ENCODE measurements around the gene INO80C. TPM values are rescaled to one million over a fixed set of nuclear protein-coding genes. Genes with fewer than 3 reads are reported as not detected.

Gene INO80C
- total RNA-seq, 2 donors from 2014 or later: 20.9 to 21.3 TPM

DNA sequence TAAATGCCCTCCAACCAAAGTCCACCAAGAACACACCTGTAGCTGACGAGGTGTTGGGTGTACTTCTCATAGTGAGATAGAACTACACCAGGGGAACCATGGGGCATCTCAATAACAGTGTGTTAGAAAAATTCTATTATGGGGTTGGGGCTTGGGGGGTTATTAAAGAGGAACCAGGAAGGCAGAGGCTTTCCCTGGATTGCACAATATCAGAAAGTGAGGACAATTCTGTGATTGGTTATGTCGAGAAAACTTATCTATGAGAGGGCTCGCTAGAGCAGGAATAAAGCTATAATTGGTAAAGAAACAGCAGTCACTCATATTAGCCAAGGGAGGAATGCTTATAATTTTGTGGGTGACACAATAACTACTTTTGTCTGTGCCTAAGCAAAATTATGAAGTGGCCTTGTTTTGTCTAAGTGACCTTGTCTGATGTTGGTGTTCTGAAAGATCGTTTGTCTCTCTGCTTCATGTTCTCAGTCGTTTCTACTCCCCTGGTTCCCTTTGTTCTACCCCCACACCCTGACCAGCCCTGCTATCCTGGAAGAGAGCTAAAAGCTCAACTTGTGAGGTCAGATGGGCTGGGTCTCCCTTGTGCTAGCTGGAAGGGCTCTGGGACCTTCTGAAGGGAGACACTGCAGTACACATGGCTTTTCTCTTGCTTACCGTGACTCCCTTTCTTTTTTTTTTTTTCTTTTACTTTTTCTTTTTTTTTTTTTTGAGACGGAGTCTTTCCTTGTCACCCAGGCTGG, 21.6 kb upstream of the INO80C start:
- ATAC-seq (no peak), DNase-seq (no peak)
- Mint-ChIP-seq H3K27ac (no peak overlapping the region), H3K4me3 (no peak overlapping the region), H3K27me3 (peaks cover 18% of the 10 kb centered on the region), H3K4me1 (peaks cover 3% of the 10 kb centered on the region), H3K36me3 (ENCODE audit: low read depth) (no peaks in the 10 kb centered on the region)
- no peaks in the 10 kb centered on the region for H3K9me3 ChIP-seq (ENCODE audit: control insufficient read depth, low read length, poor library complexity, severe bottlenecking)

DNA sequence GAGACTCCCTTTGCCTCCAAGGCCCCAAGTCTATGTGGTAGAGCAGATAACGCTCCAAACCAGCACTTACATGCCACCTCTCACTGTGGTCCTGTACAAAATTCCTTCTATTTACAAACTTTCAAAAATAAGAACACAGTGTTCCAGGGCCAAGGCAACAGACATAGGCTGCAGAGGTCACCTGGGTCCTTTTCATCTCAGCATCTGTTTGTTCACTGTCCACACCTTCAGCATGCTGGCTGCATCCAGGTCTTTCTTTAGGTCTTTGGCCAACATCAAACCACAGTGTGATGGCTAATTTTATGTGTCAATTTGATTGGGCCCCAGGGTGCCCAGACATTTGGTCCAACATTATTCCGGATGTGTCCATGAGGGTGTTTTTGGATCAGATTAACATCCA, 20.0 kb upstream of the INO80C start:
- Mint-ChIP-seq H3K27ac (no peak overlapping the region), H3K36me3 (ENCODE audit: low read depth) (no peaks in the 10 kb centered on the region), H3K4me3 (no peak overlapping the region), H3K27me3 (peaks cover 11% of the 10 kb centered on the region), H3K4me1 (peaks cover 3% of the 10 kb centered on the region)
- no peak for ATAC-seq
- no peak for DNase-seq
- H3K9me3 ChIP-seq (ENCODE audit: control insufficient read depth, low read length, poor library complexity, severe bottlenecking): no peaks in the 10 kb centered on the region

DNA sequence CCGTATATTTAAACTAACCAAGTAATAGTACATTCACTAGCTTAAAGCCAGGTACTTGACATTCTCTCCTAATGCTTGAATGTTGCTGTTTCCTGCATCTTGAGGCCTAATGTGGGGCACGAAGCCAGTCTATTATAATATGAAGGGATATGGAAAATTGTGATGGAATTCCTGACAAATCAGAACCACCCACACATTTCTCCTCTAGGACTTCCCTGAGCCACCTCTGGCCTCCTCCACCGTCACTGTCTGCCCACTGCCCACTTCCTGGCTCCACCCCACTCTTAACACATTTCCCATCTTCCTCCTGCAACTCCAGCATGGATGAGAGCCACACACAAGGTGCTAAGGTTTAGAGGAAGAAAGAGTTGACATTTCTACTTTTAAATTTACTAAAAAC, 19.0 kb upstream of the INO80C start:
- Mint-ChIP-seq H3K4me1 (peaks cover 3% of the 10 kb centered on the region), H3K27ac (no peak overlapping the region), H3K36me3 (ENCODE audit: low read depth) (no peaks in the 10 kb centered on the region), H3K4me3 (no peak overlapping the region), H3K27me3 (peaks cover 12% of the 10 kb centered on the region)
- DNase-seq (no peak), ATAC-seq (no peak)
- no peaks in the 10 kb centered on the region for H3K9me3 ChIP-seq (ENCODE audit: control insufficient read depth, low read length, poor library complexity, severe bottlenecking)

DNA sequence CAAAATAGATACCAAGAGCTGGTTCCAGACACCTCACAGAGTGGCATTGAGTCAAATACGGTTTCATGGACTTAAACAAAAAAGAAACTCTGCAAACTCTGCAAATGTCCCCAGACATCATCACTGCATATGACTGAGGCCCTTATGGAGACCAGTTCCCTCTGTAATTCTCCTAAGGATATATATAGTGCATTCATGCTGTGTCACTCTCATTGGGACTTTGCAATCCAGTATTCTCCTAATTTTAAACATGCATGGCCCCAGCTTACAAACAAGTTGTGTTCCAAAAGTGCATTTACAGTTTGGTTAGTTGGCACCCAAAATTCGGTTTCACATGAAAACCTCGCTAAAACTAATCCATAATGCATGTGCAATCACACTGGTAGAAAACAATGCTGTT, 18.6 kb upstream of the INO80C start:
- ATAC-seq (no peak), DNase-seq (no peak)
- H3K27me3 Mint-ChIP-seq: peaks cover 17% of the 10 kb centered on the region

DNA sequence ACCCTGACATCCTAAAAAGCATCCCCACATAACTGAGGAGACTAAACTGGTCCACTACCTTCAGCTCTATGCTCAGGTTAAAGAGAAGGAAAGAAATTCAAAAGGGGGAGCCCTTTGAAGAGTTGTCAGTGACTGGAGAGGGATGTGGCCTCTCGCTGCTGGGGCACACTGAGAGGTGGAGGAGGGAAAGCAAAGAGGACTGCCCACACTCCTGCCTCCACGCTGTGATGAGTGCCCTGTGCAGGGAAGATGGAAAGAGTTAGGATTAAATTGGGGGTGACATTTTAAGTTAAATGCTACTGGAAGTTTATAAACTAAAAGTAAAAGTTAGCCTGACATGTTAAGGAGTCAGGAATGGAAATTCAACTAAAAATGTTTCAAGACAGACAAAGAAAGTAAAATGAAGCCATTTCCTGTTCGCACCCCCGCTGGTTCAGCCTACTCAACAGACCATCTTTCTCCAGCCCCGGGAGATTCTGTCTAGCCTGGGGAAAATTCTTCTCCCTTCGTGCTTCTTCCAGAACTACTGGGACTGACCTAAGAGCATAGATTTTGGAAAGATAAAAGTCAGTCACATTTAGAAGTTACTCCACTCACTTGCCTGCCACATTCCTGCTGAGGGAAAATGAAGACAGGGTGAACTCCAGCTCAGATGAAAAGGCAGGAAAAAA, 17.8 kb upstream of the INO80C start:
- no peaks in the 10 kb centered on the region for H3K9me3 ChIP-seq (ENCODE audit: control insufficient read depth, low read length, poor library complexity, severe bottlenecking)
- Mint-ChIP-seq H3K4me1 (peaks cover 3% of the 10 kb centered on the region), H3K27ac (no peak overlapping the region), H3K36me3 (ENCODE audit: low read depth) (no peaks in the 10 kb centered on the region), H3K27me3 (peaks cover 18% of the 10 kb centered on the region), H3K4me3 (no peak overlapping the region)
- DNase-seq (no peak), ATAC-seq (no peak)

More for the DNA sequence above, 18.6 kb upstream of the INO80C start:
- no peaks in the 10 kb centered on the region for H3K36me3 Mint-ChIP-seq (ENCODE audit: low read depth)
- peaks cover 3% of the 10 kb centered on the region for H3K4me1 Mint-ChIP-seq
- H3K9me3 ChIP-seq (ENCODE audit: control insufficient read depth, low read length, poor library complexity, severe bottlenecking): no peaks in the 10 kb centered on the region
- H3K4me3 Mint-ChIP-seq: no peak overlapping the region
- H3K27ac Mint-ChIP-seq: no peak overlapping the region

DNA sequence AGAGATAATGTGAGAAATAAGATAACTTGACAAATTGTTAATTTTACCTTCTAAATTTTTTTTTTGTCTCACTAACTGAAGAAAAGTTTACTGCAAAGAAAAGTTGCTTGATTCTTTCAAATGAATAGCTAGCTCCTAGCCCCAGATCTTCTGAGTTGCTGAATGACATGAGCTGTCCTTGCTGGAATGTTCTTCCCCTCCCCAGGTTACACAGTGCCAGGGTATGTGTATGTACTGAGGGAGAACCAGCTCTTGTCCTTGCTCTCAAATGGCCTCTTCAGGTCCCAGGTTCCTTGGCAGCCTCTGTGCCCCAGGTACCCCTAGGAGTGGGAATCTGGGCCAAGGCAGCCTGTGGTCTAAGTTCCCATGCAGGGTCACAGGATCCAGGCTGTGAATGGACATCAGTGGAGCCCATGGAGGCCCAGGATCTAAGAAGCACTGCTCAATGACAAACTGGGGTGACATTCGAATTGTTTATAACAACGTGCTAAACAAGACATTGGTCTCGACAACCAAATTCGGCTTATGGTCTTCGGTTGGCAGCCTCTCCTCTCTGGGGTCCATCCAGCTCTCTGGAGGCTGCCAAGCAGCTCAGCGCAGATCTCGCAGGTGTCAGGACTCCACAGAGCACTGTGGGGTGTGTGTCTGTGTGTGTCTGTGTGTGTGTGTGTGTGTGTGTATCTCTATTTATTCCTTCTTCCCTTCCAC, 17.1 kb upstream of the INO80C start:
- H3K9me3 ChIP-seq (ENCODE audit: control insufficient read depth, low read length, poor library complexity, severe bottlenecking): no peaks in the 10 kb centered on the region
- H3K27me3 Mint-ChIP-seq: peaks cover 24% of the 10 kb centered on the region
- H3K27ac Mint-ChIP-seq: no peak overlapping the region
- H3K4me1 Mint-ChIP-seq: peaks cover 3% of the 10 kb centered on the region
- H3K4me3 Mint-ChIP-seq: no peak overlapping the region
- no peaks in the 10 kb centered on the region for H3K36me3 Mint-ChIP-seq (ENCODE audit: low read depth)
- ATAC-seq (no peak), DNase-seq (no peak)

DNA sequence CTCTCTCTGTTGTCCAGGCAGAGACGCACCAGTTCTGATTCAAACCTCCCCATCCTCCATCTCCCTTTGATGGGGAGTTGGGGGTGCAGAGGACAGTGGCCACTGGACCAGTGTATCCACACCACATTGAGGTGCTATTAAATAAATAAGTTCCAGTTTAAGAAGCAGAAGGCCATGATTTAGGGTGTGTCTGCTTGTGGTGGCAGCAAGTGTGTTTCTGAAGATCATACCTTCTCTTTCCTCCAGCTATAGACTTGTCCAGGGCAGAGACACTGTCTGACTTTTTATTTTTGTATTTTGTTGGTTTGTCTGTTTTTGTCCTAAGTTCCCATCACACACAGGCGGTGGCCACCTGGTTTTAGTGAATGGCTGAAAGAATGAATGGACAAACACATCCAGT, 16.5 kb upstream of the INO80C start:
- Mint-ChIP-seq H3K4me1 (peaks cover 3% of the 10 kb centered on the region), H3K4me3 (no peak overlapping the region), H3K27me3 (peaks cover 25% of the 10 kb centered on the region), H3K36me3 (ENCODE audit: low read depth) (no peaks in the 10 kb centered on the region), H3K27ac (no peak overlapping the region)
- ATAC-seq (no peak), DNase-seq (no peak)
- H3K9me3 ChIP-seq (ENCODE audit: control insufficient read depth, low read length, poor library complexity, severe bottlenecking): no peaks in the 10 kb centered on the region

DNA sequence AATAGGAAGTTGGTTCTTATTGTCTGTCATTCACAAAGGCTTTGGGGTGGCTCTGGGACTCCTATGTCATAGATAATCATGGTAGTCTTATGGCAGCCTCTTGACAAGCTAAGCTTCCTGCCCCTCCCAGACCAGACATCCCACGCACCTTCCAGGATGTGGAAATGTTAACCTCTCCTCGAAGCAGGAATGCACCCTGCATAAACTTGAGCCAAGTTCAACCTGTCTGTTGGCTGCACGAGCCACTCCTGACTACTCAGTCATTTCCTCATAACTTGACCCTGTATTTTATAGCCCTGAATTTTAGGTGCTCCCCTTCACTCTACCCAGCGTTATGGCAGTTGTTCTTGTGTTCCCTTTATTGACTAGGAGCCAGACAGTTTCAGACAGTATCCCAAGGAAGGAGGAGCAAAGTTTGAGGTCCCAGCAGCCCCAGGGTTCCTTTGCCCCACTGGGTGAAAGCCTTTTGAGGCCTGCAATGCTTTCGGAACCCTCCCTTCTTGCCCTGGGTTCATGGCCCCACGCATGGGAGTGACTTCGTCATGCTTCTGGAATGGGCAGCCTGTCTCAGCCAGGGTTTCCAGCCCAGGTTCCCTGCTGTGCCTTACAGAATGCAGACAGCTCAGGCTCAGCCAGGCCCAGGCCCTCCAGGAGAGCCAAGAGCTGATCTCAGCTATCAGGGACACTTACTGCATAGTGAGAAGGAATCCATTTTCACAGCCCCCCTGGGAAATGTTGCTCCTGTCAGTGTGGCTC, 15.6 kb upstream of the INO80C start:
- H3K4me1 Mint-ChIP-seq: peaks cover 3% of the 10 kb centered on the region
- H3K27me3 Mint-ChIP-seq: peaks cover 25% of the 10 kb centered on the region
- DNase-seq (no peak), ATAC-seq (no peak)
- no peaks in the 10 kb centered on the region for H3K36me3 Mint-ChIP-seq (ENCODE audit: low read depth)
- no peaks in the 10 kb centered on the region for H3K9me3 ChIP-seq (ENCODE audit: control insufficient read depth, low read length, poor library complexity, severe bottlenecking)
- H3K27ac Mint-ChIP-seq: no peak overlapping the region
- H3K4me3 Mint-ChIP-seq: no peak overlapping the region

DNA sequence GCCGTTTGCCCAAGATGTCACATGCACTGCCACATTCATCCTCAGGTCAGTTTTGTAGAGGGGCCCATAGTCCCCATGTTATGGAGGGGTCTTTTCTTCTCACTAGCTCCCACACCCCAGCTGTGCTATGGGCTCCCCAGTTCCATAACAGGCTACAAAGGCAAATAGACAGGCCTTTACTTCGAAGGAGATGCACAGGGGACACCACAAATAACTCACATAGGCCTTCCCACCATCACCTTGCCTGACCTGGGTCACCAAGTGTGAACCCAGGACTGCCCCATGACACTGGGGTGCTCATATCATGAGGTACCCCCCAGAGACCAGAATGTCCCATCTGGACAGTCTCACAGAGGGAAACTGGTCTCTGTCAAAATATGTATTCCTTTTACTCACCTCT, 15.0 kb upstream of the INO80C start:
- no peak for ATAC-seq
- H3K4me1 Mint-ChIP-seq: peaks cover 3% of the 10 kb centered on the region
- H3K9me3 ChIP-seq (ENCODE audit: control insufficient read depth, low read length, poor library complexity, severe bottlenecking): no peaks in the 10 kb centered on the region
- H3K36me3 Mint-ChIP-seq (ENCODE audit: low read depth): no peaks in the 10 kb centered on the region
- no peak overlapping the region for H3K4me3 Mint-ChIP-seq
- peaks cover 25% of the 10 kb centered on the region for H3K27me3 Mint-ChIP-seq
- DNase-seq: no peak
- H3K27ac Mint-ChIP-seq: no peak overlapping the region

DNA sequence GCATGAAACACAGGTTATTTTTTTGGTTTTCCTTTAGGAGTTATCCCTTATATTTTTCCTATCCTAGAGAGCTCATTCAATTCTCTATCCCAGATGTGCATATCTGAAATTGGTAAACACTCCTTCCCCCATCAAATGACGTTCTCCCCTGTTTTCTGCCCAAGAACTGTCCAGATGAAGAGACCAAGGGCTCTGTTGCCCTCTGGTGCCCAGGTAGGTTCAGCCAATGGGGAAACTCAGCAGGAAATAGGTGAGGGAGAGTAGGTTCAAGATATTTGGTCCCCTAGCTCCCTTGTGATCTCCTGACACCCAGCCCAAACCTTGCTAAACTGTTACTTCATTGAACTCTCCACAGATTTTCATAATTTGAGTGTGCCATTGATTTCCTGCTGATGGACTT, 14.1 kb upstream of the INO80C start:
- no peak overlapping the region for H3K27ac Mint-ChIP-seq

DNA sequence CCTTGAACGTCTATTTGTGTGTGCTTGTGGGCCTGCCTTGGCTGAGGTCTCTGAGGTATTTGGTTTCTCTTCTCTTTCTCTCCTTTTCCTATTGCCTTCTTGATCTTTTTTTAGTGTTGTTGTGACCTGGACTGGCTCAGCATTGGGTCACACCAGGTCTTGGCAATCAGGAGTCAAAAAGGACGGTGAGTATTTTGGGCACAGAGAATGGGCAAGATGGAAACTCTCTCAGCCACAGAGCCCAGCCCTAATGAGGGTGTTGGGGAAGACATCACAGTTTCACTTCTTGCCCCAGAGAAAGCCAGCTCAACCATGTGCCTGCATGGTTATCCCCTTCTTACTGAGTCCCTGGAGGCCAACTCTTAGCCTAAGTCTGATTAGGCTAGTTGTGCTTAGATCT, 13.7 kb upstream of the INO80C start:
- no peak overlapping the region for H3K27ac Mint-ChIP-seq
- no peak overlapping the region for H3K4me3 Mint-ChIP-seq
- ATAC-seq (peak; percentile 30), DNase-seq (no peak)
- H3K4me1 Mint-ChIP-seq: peaks cover 3% of the 10 kb centered on the region
- peaks cover 25% of the 10 kb centered on the region for H3K27me3 Mint-ChIP-seq
- H3K36me3 Mint-ChIP-seq (ENCODE audit: low read depth): no peaks in the 10 kb centered on the region
- H3K9me3 ChIP-seq (ENCODE audit: control insufficient read depth, low read length, poor library complexity, severe bottlenecking): no peaks in the 10 kb centered on the region

More for the DNA sequence above, 14.1 kb upstream of the INO80C start:
- Mint-ChIP-seq H3K4me1 (peaks cover 3% of the 10 kb centered on the region), H3K4me3 (no peak overlapping the region), H3K36me3 (ENCODE audit: low read depth) (no peaks in the 10 kb centered on the region), H3K27me3 (peaks cover 25% of the 10 kb centered on the region)
- no peaks in the 10 kb centered on the region for H3K9me3 ChIP-seq (ENCODE audit: control insufficient read depth, low read length, poor library complexity, severe bottlenecking)
- ATAC-seq (no peak), DNase-seq (no peak)

DNA sequence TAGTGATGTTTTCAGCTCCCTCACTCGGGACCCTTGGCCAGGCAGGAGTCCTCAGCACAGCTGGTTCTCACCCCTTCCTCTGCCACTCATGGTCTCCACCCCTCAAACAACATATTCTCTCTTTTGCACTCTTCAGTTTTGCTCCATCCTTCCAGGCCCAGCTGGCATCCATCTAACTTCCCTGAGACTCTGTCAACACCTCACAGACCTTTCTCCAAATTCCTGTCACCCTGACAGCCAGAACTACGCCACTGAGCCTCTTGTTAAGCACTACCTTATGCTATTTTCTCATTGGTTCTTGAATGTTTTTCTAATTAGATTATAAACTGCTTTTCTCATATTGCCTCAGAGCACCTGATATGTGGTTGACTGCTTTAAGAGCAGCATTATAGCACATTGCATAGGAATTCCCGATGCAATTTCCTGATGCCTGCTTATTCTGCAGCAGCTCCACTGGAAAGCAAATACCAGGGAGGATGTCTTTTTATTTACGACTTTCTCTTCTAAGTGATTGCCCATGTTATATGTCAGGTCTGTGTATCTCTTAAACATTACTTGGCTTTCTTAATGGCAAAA, 12.4 kb upstream of the INO80C start:
- Mint-ChIP-seq H3K27ac (no peak overlapping the region), H3K4me1 (no peaks in the 10 kb centered on the region), H3K27me3 (peaks cover 28% of the 10 kb centered on the region), H3K4me3 (no peak overlapping the region), H3K36me3 (ENCODE audit: low read depth) (no peaks in the 10 kb centered on the region)
- DNase-seq: no peak
- H3K9me3 ChIP-seq (ENCODE audit: control insufficient read depth, low read length, poor library complexity, severe bottlenecking): no peaks in the 10 kb centered on the region
- ATAC-seq: no peak
